ENCODE data around the gene SDS. TPM values are rescaled to one million over a fixed set of nuclear protein-coding genes. Genes with fewer than 3 reads are reported as not detected.

The SDS gene
- total and polyA plus RNA-seq, 2 experiments from 2014 or later, result 0.39 to 0.43 TPM

DNA sequence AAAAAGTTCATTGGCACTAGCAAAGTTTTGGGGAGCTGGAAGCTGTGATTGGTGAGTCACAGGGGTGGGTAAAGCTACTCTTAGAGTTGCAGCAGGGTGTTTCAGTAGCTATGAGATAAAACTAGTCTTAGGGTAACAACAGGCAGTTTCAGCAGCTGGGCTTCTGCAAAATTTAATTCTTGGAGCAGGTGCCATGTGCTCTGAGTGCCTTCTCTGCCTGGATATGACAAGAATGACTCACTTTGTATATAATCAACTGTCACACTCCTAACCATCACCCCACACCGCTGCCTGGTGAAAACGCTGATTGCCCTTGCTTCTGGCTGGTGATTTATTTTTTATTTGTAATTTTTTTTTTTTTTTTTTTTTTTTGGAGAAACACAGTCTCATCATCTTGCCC, 55.8 kb downstream of the SDS start:
- Histone ChIP-seq H3K9me3 (ENCODE audit: low read depth) (no peaks in the 10 kb centered on the region), H3K36me3 (replicated peaks; ENCODE audit: insufficient read depth, low read depth) (no peaks in the 10 kb centered on the region), H3K9me2 (replicated peaks; ENCODE audit: insufficient read depth) (no peaks in the 10 kb centered on the region), H3K4me2 (no peak overlapping the region), H3K4me1 (ENCODE audit: insufficient read depth) (no peaks in the 10 kb centered on the region), H3K27me3 (no peaks in the 10 kb centered on the region), H4K20me1 (ENCODE audit: insufficient read depth, poor library complexity, severe bottlenecking) (no peaks in the 10 kb centered on the region), H3K4me3 (no peak overlapping the region), H3K27ac (no peak overlapping the region), H3K79me2 (no peaks in the 10 kb centered on the region), H2AFZ (no peak overlapping the region)
- no peak for DNase-seq (ENCODE audit: low spot score)
- TF ChIP-seq, protein P1, sequence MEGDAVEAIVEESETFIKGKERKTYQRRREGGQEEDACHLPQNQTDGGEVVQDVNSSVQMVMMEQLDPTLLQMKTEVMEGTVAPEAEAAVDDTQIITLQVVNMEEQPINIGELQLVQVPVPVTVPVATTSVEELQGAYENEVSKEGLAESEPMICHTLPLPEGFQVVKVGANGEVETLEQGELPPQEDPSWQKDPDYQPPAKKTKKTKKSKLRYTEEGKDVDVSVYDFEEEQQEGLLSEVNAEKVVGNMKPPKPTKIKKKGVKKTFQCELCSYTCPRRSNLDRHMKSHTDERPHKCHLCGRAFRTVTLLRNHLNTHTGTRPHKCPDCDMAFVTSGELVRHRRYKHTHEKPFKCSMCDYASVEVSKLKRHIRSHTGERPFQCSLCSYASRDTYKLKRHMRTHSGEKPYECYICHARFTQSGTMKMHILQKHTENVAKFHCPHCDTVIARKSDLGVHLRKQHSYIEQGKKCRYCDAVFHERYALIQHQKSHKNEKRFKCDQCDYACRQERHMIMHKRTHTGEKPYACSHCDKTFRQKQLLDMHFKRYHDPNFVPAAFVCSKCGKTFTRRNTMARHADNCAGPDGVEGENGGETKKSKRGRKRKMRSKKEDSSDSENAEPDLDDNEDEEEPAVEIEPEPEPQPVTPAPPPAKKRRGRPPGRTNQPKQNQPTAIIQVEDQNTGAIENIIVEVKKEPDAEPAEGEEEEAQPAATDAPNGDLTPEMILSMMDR (IDR thresholded peaks at IDR 0.05; ENCODE audit: poor library complexity), result no peak
- WGBS (ENCODE audit: low lambda C conversion rate, missing lambda C conversion rate), result 74% methylated on average over 2 of the region's 2 CpGs

DNA sequence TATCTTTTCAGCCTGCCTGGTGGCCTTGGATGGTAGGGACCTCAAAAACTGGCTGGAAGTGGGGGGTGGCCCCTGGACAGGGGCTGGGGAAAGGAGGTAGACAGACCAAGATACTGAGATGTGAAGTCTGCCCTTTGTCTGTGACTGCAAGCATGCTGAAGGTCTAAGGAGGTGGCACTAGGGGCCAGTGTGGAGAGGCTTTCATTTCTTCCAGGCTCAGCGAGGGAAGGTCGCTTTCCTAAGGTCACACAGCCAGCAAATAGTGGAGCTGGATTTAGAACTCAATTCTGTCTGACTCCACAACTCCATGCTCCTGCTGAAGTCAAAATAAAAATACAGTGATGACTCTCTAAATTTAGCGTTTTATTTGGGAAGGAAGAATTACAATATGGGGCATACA, 56.6 kb downstream of the SDS start:
- Histone ChIP-seq H2AFZ (no peak overlapping the region), H3K27me3 (no peaks in the 10 kb centered on the region), H3K9me3 (ENCODE audit: low read depth) (no peaks in the 10 kb centered on the region), H3K79me2 (no peaks in the 10 kb centered on the region), H3K4me3 (no peak overlapping the region), H3K4me1 (ENCODE audit: insufficient read depth) (no peaks in the 10 kb centered on the region), H3K9me2 (replicated peaks; ENCODE audit: insufficient read depth) (no peaks in the 10 kb centered on the region), H3K27ac (no peak overlapping the region), H3K36me3 (replicated peaks; ENCODE audit: insufficient read depth, low read depth) (no peaks in the 10 kb centered on the region), H4K20me1 (ENCODE audit: insufficient read depth, poor library complexity, severe bottlenecking) (no peaks in the 10 kb centered on the region), H3K4me2 (no peak overlapping the region)
- TF ChIP-seq EZH2 (IDR thresholded peaks at IDR 0.05; ENCODE audit: borderline replicate concordance), result no peak
- TF ChIP-seq, protein P1 (IDR thresholded peaks at IDR 0.05; ENCODE audit: poor library complexity), result no peak
- no peak for TF ChIP-seq EZH2phosphoT487 (IDR thresholded peaks at IDR 0.05; ENCODE audit: low read depth, severe bottlenecking, unreplicated experiment)
- 90% methylated on average over 3 of the region's 3 CpGs for WGBS (ENCODE audit: low lambda C conversion rate, missing lambda C conversion rate)
- DNase-seq (ENCODE audit: low spot score), result no peak

DNA sequence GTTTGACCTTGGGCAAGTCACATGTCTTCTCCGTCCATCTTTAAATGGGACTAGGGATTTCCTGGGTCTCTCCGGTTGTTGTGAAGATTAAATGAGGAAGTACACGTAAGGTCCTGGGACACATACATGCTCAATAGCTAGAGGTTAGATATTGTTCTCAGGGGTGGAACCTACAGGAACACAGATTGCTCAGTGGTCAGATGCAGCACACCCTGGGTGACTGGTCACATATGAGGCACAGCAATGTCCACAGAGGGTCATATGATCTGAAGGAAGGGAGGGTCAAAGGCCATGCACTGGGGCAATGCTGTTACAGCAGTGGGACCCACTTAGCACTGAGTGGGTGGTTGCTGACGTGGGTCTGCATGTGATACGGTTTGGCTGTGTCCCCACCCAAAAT, 57.3 kb downstream of the SDS start:
- H3K4me2 ChIP-seq, result no peak overlapping the region
- H3K9me2 ChIP-seq (replicated peaks; ENCODE audit: insufficient read depth), result no peaks in the 10 kb centered on the region
- H3K36me3 ChIP-seq (replicated peaks; ENCODE audit: insufficient read depth, low read depth), result no peaks in the 10 kb centered on the region
- H3K4me3 ChIP-seq, result no peak overlapping the region
- no peak for DNase-seq (ENCODE audit: low spot score)
- H4K20me1 ChIP-seq (ENCODE audit: insufficient read depth, poor library complexity, severe bottlenecking), result no peaks in the 10 kb centered on the region
- WGBS (ENCODE audit: low lambda C conversion rate, missing lambda C conversion rate), result 91% methylated on average over 5 of the region's 5 CpGs
- no peaks in the 10 kb centered on the region for H3K27me3 ChIP-seq
- no peaks in the 10 kb centered on the region for H3K9me3 ChIP-seq (ENCODE audit: low read depth)
- TF ChIP-seq, protein P1 (IDR thresholded peaks at IDR 0.05; ENCODE audit: poor library complexity), result no peak
- no peak for TF ChIP-seq EZH2phosphoT487 (IDR thresholded peaks at IDR 0.05; ENCODE audit: low read depth, severe bottlenecking, unreplicated experiment)
- H3K4me1 ChIP-seq (ENCODE audit: insufficient read depth), result no peaks in the 10 kb centered on the region
- H2AFZ ChIP-seq, result no peak overlapping the region
- H3K27ac ChIP-seq, result no peak overlapping the region
- H3K79me2 ChIP-seq, result no peaks in the 10 kb centered on the region

DNA sequence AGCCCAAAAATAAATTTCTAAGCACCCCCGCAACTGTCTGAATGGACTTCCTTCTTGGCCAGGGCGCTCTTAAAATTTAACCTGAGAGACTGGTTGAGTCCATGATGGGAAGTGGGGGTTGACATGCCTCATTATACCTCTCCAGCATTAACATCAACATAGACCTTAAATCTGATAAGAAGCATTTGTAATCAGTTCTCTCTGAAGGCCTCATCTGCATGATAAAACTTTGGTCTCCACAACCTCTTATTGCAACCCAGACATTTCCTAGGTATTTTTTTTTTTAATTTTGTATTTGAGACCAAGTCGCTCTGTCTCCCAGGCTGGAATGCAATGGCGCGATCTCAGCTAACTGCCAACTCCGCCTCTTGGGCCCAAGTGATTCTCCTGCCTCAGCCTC, 58.4 kb downstream of the SDS start:
- H3K27ac ChIP-seq, result no peak overlapping the region
- H3K4me2 ChIP-seq, result no peak overlapping the region
- no peaks in the 10 kb centered on the region for H3K9me2 ChIP-seq (replicated peaks; ENCODE audit: insufficient read depth)
- H3K36me3 ChIP-seq (replicated peaks; ENCODE audit: insufficient read depth, low read depth), result no peaks in the 10 kb centered on the region
- no peak overlapping the region for H3K4me3 ChIP-seq
- H3K27me3 ChIP-seq, result no peaks in the 10 kb centered on the region
- H2AFZ ChIP-seq, result no peak overlapping the region
- no peaks in the 10 kb centered on the region for H4K20me1 ChIP-seq (ENCODE audit: insufficient read depth, poor library complexity, severe bottlenecking)
- no peaks in the 10 kb centered on the region for H3K4me1 ChIP-seq (ENCODE audit: insufficient read depth)
- H3K9me3 ChIP-seq (ENCODE audit: low read depth), result no peaks in the 10 kb centered on the region
- TF ChIP-seq EZH2phosphoT487 (IDR thresholded peaks at IDR 0.05; ENCODE audit: low read depth, severe bottlenecking, unreplicated experiment) (no peak), EZH2 (IDR thresholded peaks at IDR 0.05; ENCODE audit: borderline replicate concordance) (no peak)
- TF ChIP-seq, protein P1 (IDR thresholded peaks at IDR 0.05; ENCODE audit: poor library complexity), result no peak
- no peak for DNase-seq (ENCODE audit: low spot score)
- H3K79me2 ChIP-seq, result no peaks in the 10 kb centered on the region
- 93% methylated on average over 6 of the region's 6 CpGs for WGBS (ENCODE audit: low lambda C conversion rate, missing lambda C conversion rate)
